GM12878 (cell line): ENCODE data around the gene CCDC88C.

ENCODE experiments used
- BMI1 ChIP-seq: fragments of 450-650 bp; IDR thresholded peaks from 2 replicates; pipeline ENCODE4 v1.6.1; 2016; ENCODE audit warnings: mild to moderate bottlenecking, moderate library complexity, borderline replicate concordance
- CTCF ChIP-seq, 3 experiments: IDR thresholded peaks in 2 of 3; conservative IDR thresholded peaks in 1 of 3; 2 replicates each; pipeline ENCODE4 v1.5.1; 2011; ENCODE audit warnings: low read depth in 3 of 3, low read length in 3 of 3, mild to moderate bottlenecking in 3 of 3, control low read depth in 2 of 3, moderate library complexity in 2 of 3, inconsistent platforms in 1 of 3, mixed read lengths in 1 of 3; ENCODE audit not compliant: control insufficient read depth in 2 of 3, insufficient read depth in 1 of 3; ENCODE audit errors: extremely low read depth in 1 of 3
- EP300 ChIP-seq, 2 experiments: fragments of 150-350 bp in 1 of 2; IDR thresholded peaks; 2 replicates each; pipeline ENCODE4 v1.6.1; 2011 to 2012; ENCODE audit warnings: low read depth in 2 of 2, low read length in 2 of 2, borderline replicate concordance in 1 of 2, improper control_type of control experiment in 1 of 2, inconsistent platforms in 1 of 2; ENCODE audit not compliant: control insufficient read depth in 1 of 2
- NKRF ChIP-seq: fragments of 450-650 bp; conservative IDR thresholded peaks from 2 replicates; pipeline ENCODE4 v1.6.1; 2017; ENCODE audit warnings: mild to moderate bottlenecking, moderate library complexity

- no peak for TF ChIP-seq NKRF
- no peak for TF ChIP-seq EP300 (IDR thresholded peaks at IDR 0.05; ENCODE audit: borderline replicate concordance in 1 of 2, control insufficient read depth in 1 of 2, low read depth in 2 of 2, low read length in 2 of 2)
- no peak for TF ChIP-seq BMI1
- no peak for TF ChIP-seq CTCF (IDR thresholded peaks at IDR 0.05 in 2 of 3, conservative IDR thresholded peaks at IDR 0.05 in 1 of 3; ENCODE audit: control insufficient read depth in 2 of 3, extremely low read depth in 1 of 3, insufficient read depth in 1 of 3, low read depth in 3 of 3, low read length in 3 of 3)
These were observed 29.1 kb downstream of the CCDC88C start for GRCh38 chr14:91388551-91388975.
